ENCODE results near the gene RBM28. TPM values are rescaled to one million over a fixed set of nuclear protein-coding genes. Genes with fewer than 3 reads are reported as not detected.

The RBM28 gene
- total and polyA plus RNA-seq, 10 of the 15 experiments (the other 5 are each of a cell fraction or from before 2014, with no cell fraction given): 14.3 to 50.4 (median 32.8) TPM

- Histone ChIP-seq H3K79me2 (ENCODE audit: control insufficient read depth, insufficient read depth, low read length) (no peaks in the 10 kb centered on the region), H3K27ac (ENCODE audit: control insufficient read depth, insufficient read depth) (no peak overlapping the region), H2AFZ (ENCODE audit: control insufficient read depth, low read depth, low read length) (no peak overlapping the region), H3K9ac (ENCODE audit: control insufficient read depth, insufficient read depth, low read length) (no peak overlapping the region), H3K4me1 (ENCODE audit: control insufficient read depth, insufficient read depth, low read length) (no peaks in the 10 kb centered on the region), H3K27me3 (replicated peaks in 1 of 2; ENCODE audit: control insufficient read depth in 2 of 2, insufficient read depth in 2 of 2, low read length in 1 of 2) (peaks cover 0 to 2% of the 10 kb centered on the region in 2 experiments; a peak in 2 of 4 replicates), H3K4me2 (ENCODE audit: control insufficient read depth, insufficient read depth) (no peak overlapping the region), H3K4me3 (no peak overlapping the region), H3K9me3 (replicated peaks; ENCODE audit: control insufficient read depth, insufficient read depth, low read length) (no peaks in the 10 kb centered on the region), H3K36me3 (ENCODE audit: control insufficient read depth in 2 of 2, insufficient read depth in 2 of 2, low read length in 1 of 2) (no peaks in the 10 kb centered on the region), H4K20me1 (ENCODE audit: control insufficient read depth, insufficient read depth) (no peaks in the 10 kb centered on the region)
- no TSS peak for BruUV-seq (replicated peaks)
- ATAC-seq: no peak
- ChIA-PET CTCF (no interaction called here), RAD21 (ENCODE audit: unreplicated experiment) (no interaction called here), SMC1A (ENCODE audit: uncharacterized antibody, unreplicated experiment) (no interaction called here), POLR2A (no interaction called here)
- in situ Hi-C loops (cut with MboI) (no loop called here), intact Hi-C loops (cut with micrococcal nuclease; ENCODE audit: unreplicated experiment) (no loop called here)
- no peak for FAIRE-seq
- WGBS (ENCODE audit: insufficient coverage, insufficient replicate concordance, low lambda C conversion rate, missing lambda C conversion rate): 33% methylated on average over 2 of the region's 2 CpGs
- TF ChIP-seq TCF3 (IDR thresholded peaks at IDR 0.05; ENCODE audit: borderline replicate concordance, insufficient read depth, low read depth, low read length): no peak
- TF ChIP-seq HDAC6 (IDR thresholded peaks at IDR 0.05; ENCODE audit: unreplicated experiment): no peak
- no peak for TF ChIP-seq PAX8 (IDR thresholded peaks at IDR 0.05)
- no peak for DNase-seq (ENCODE audit: low read depth, low spot score)
These were observed 79.2 kb downstream of the RBM28 start for GRCh38 chr7:128264477-128264876.

- no peak overlapping the region for H3K27ac ChIP-seq (ENCODE audit: control insufficient read depth, insufficient read depth)
- CTCF ChIA-PET: no interaction called here
- WGBS (ENCODE audit: insufficient coverage, insufficient replicate concordance, low lambda C conversion rate, missing lambda C conversion rate): 54% methylated on average over 3 of the region's 3 CpGs
These were observed 80.3 kb downstream of the RBM28 start for GRCh38 chr7:128263420-128263819.

More at GRCh38 chr7:128263420-128263819, 80.3 kb downstream of the RBM28 start:
- no peak for FAIRE-seq
- Histone ChIP-seq H4K20me1 (ENCODE audit: control insufficient read depth, insufficient read depth) (no peaks in the 10 kb centered on the region), H3K4me2 (ENCODE audit: control insufficient read depth, insufficient read depth) (no peak overlapping the region), H2AFZ (ENCODE audit: control insufficient read depth, low read depth, low read length) (no peak overlapping the region), H3K4me1 (ENCODE audit: control insufficient read depth, insufficient read depth, low read length) (no peaks in the 10 kb centered on the region), H3K9ac (ENCODE audit: control insufficient read depth, insufficient read depth, low read length) (no peak overlapping the region), H3K79me2 (ENCODE audit: control insufficient read depth, insufficient read depth, low read length) (no peaks in the 10 kb centered on the region), H3K4me3 (no peak overlapping the region), H3K9me3 (replicated peaks; ENCODE audit: control insufficient read depth, insufficient read depth, low read length) (no peaks in the 10 kb centered on the region), H3K36me3 (ENCODE audit: control insufficient read depth in 2 of 2, insufficient read depth in 2 of 2, low read length in 1 of 2) (no peaks in the 10 kb centered on the region), H3K27me3 (replicated peaks in 1 of 2; ENCODE audit: control insufficient read depth in 2 of 2, insufficient read depth in 2 of 2, low read length in 1 of 2) (peaks cover 0 to 2% of the 10 kb centered on the region in 2 experiments; a peak in 2 of 4 replicates)
- TF ChIP-seq ELK1 (IDR thresholded peaks at IDR 0.05; ENCODE audit: low read depth, low read length): no peak
- TF ChIP-seq RB1 (IDR thresholded peaks at IDR 0.05; ENCODE audit: borderline replicate concordance): no peak
- TF ChIP-seq IRF3 (IDR thresholded peaks at IDR 0.05): no peak
- TF ChIP-seq NFYB (IDR thresholded peaks at IDR 0.05; ENCODE audit: insufficient read depth, low read depth, low read length): peak; percentile 76
- no peak for TF ChIP-seq ZNF207 (IDR thresholded peaks at IDR 0.05; ENCODE audit: borderline replicate concordance)
- in situ Hi-C loops (cut with MboI) (no loop called here), intact Hi-C loops (cut with micrococcal nuclease; ENCODE audit: unreplicated experiment) (no loop called here)
- ChIA-PET SMC1A (ENCODE audit: uncharacterized antibody, unreplicated experiment) (interaction anchor here (1.0 kb wide), 1 partner anchor 19 kb away, joined by 3 read pairs; no protein-coding TSS in a partner anchor), RAD21 (ENCODE audit: unreplicated experiment) (no interaction called here), POLR2A (no interaction called here)
- no peak for DNase-seq (ENCODE audit: low read depth, low spot score)
- no TSS peak for BruUV-seq (replicated peaks)
- no peak for ATAC-seq
